B cell (primary cell): ENCODE results near the gene RNF149.

Experiments
- EZH2 ChIP-seq: IDR thresholded peaks from 2 replicates; pipeline ENCODE4 v1.6.1; 2012; ENCODE audit warnings: borderline replicate concordance, low read depth, mild to moderate bottlenecking, moderate library complexity, low read length; ENCODE audit not compliant: insufficient read depth, poor library complexity, severe bottlenecking
- TF ChIP-seq, protein P1 (sequence below): fragments of 200-600 bp; IDR thresholded peaks from one replicate; pipeline ENCODE4 v1.8.0; 2022; ENCODE audit warnings: antibody characterized with exemption, mild to moderate bottlenecking

DNA sequence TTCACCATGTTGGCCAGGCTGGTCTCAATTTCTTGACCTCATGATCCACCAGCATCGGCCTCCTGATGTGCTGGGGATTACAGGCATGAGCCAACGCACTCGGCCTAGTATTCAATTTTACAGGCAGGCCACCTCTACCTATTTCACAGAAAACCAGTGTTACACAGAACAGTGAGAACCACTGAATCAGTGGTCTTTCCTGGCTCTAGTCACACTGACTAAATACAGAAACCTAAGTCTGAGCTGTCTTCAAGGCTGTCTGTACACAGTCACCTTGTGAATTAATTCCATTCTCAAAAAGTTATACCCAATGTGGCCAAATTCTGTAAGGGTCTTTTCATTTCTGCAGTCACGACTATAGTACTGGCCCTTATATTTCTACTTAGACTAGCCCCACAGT lies 3.5 kb downstream of the RNF149 start:
- TF ChIP-seq, protein P1, sequence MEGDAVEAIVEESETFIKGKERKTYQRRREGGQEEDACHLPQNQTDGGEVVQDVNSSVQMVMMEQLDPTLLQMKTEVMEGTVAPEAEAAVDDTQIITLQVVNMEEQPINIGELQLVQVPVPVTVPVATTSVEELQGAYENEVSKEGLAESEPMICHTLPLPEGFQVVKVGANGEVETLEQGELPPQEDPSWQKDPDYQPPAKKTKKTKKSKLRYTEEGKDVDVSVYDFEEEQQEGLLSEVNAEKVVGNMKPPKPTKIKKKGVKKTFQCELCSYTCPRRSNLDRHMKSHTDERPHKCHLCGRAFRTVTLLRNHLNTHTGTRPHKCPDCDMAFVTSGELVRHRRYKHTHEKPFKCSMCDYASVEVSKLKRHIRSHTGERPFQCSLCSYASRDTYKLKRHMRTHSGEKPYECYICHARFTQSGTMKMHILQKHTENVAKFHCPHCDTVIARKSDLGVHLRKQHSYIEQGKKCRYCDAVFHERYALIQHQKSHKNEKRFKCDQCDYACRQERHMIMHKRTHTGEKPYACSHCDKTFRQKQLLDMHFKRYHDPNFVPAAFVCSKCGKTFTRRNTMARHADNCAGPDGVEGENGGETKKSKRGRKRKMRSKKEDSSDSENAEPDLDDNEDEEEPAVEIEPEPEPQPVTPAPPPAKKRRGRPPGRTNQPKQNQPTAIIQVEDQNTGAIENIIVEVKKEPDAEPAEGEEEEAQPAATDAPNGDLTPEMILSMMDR = no peak
- TF ChIP-seq EZH2 = no peak
